Esophagus muscularis mucosa (tissue), 4 donors: ENCODE measurements around the gene SORCS2. TPM values are rescaled to one million over a fixed set of nuclear protein-coding genes. Genes with fewer than 3 reads are reported as not detected.

Experiments used
- DNase-seq: peaks from one replicate; pipeline ENCODE4 v3.0.0-alpha.2; 2017; ENCODE audit errors: extremely low spot score
- H3K27ac ChIP-seq, 4 donors: fragments of 200-600 bp; sonication (generic); replicated peaks in 1 of 4; 1 replicate in 3 of 4; 2 replicates in 1 of 4; pipeline ENCODE4 v1.5.1; 2016 to 2019; ENCODE audit warnings: mild to moderate bottlenecking in 1 of 4
- H3K27me3 ChIP-seq, 4 donors: fragments of 200-600 bp; sonication (generic); one replicate each; pipeline versions ENCODE4 v1.5.1 to v1.6.0; 2016 to 2019
- H3K36me3 ChIP-seq, 4 donors: fragments of 200-600 bp; sonication (generic); one replicate each; pipeline ENCODE4 v1.5.1; 2016 to 2019
- H3K4me1 ChIP-seq, 4 donors: fragments of 200-600 bp; sonication (generic); one replicate each; pipeline ENCODE4 v1.5.1; 2016 to 2019
- H3K4me3 ChIP-seq, 4 donors: fragments of 200-600 bp; sonication (generic); 1 replicate in 2 of 4; 2 replicates in 2 of 4; pipeline ENCODE4 v1.5.1; 2016 to 2019; ENCODE audit warnings: mild to moderate bottlenecking in 4 of 4, moderate library complexity in 1 of 4
- H3K9me3 ChIP-seq, 4 donors: fragments of 200-600 bp; sonication (generic); 1 replicate in 3 of 4; 2 replicates in 1 of 4; pipeline ENCODE4 v1.5.1; 2016 to 2019
- EP300 ChIP-seq: sonication (generic); formaldehyde crosslinking; IDR thresholded peaks from one replicate; pipeline ENCODE4 v1.6.1; 2017; ENCODE audit warnings: antibody characterized with exemption
- POLR2A ChIP-seq: fragments of 450-650 bp; IDR thresholded peaks from one replicate; pipeline ENCODE4 v1.6.1; 2017; ENCODE audit warnings: antibody characterized with exemption, moderate library complexity, mild to moderate bottlenecking, low read depth
- POLR2AphosphoS5 ChIP-seq, 2 donors: sonication (generic); formaldehyde crosslinking; IDR thresholded peaks; one replicate each; pipeline ENCODE4 v1.6.1; 2017; ENCODE audit warnings: antibody characterized with exemption in 2 of 2
- WGBS: methylation state at CpG from one replicate; pipeline ENCODE4 v1.1.5; 2018; 5-methylcytosine and 5-hydroxymethylcytosine counted together
- intact Hi-C: fragments of 100-400 bp; cut with DNase I; formaldehyde crosslinking; loops from one replicate; pipeline ENCODE4 v1.15.1; 2023
- total RNA-seq, 4 donors: library from RNA; depleted of rRNA; stranded (reverse); fragments of >200 nt; gene quantifications; one replicate each; pipeline versions ENCODE4 v1.1.0 to v1.2.1, GENCODE V29; 2016
- TF ChIP-seq, protein P1 (sequence below), 3 experiments: fragments of 200-600 bp in 2 of 3; fragments of 450-650 bp in 1 of 3; sonication (generic) in 2 of 3; IDR thresholded peaks; one replicate each; pipeline ENCODE4 v1.5.1; 2017 to 2019; ENCODE audit warnings: antibody characterized with exemption in 3 of 3, mild to moderate bottlenecking in 2 of 3, moderate library complexity in 1 of 3

SORCS2 gene
- total RNA-seq, 4 donors from 2014 or later = 3.3 to 10.1 (median 4.3) TPM

GRCh38 chr4:7342223-7343080 lies 150.1 kb downstream of the SORCS2 start:
- Histone ChIP-seq H3K27ac (no peak overlapping the region), H3K4me3 (no peak overlapping the region)
- 85% methylated on average over 21 of the region's 21 CpGs for WGBS

GRCh38 chr4:7343081-7343655 lies 150.8 kb downstream of the SORCS2 start:
- 88% methylated on average over 3 of the region's 19 CpGs for WGBS
- DNase-seq = no peak
- no peaks in the 10 kb centered on the region for H3K36me3 ChIP-seq
- intact Hi-C loops = no loop called here
- H3K27ac ChIP-seq = no peak overlapping the region
- TF ChIP-seq POLR2AphosphoS5 (IDR thresholded peaks at IDR 0.05) (no peak), EP300 (no peak), POLR2A (no peak)
- TF ChIP-seq, protein P1, sequence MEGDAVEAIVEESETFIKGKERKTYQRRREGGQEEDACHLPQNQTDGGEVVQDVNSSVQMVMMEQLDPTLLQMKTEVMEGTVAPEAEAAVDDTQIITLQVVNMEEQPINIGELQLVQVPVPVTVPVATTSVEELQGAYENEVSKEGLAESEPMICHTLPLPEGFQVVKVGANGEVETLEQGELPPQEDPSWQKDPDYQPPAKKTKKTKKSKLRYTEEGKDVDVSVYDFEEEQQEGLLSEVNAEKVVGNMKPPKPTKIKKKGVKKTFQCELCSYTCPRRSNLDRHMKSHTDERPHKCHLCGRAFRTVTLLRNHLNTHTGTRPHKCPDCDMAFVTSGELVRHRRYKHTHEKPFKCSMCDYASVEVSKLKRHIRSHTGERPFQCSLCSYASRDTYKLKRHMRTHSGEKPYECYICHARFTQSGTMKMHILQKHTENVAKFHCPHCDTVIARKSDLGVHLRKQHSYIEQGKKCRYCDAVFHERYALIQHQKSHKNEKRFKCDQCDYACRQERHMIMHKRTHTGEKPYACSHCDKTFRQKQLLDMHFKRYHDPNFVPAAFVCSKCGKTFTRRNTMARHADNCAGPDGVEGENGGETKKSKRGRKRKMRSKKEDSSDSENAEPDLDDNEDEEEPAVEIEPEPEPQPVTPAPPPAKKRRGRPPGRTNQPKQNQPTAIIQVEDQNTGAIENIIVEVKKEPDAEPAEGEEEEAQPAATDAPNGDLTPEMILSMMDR (IDR thresholded peaks at IDR 0.05) = no peak
- no peaks in the 10 kb centered on the region for H3K27me3 ChIP-seq
- H3K4me3 ChIP-seq = no peak overlapping the region
- H3K9me3 ChIP-seq = peaks cover 0 to 20% (median 9%) of the 10 kb centered on the region in 4 donors
- H3K4me1 ChIP-seq = no peaks in the 10 kb centered on the region

More at GRCh38 chr4:7342223-7343080, 150.1 kb downstream of the SORCS2 start:
- H3K27me3 ChIP-seq = no peaks in the 10 kb centered on the region
- H3K9me3 ChIP-seq = peaks cover 0 to 20% (median 9%) of the 10 kb centered on the region in 4 donors
- no peak for DNase-seq
- intact Hi-C loops = no loop called here
- no peaks in the 10 kb centered on the region for H3K4me1 ChIP-seq
- no peaks in the 10 kb centered on the region for H3K36me3 ChIP-seq
- TF ChIP-seq POLR2A (no peak), POLR2AphosphoS5 (IDR thresholded peaks at IDR 0.05) (no peak), EP300 (no peak)
- TF ChIP-seq, protein P1 (IDR thresholded peaks at IDR 0.05) = no peak

- Histone ChIP-seq H3K27ac (no peak overlapping the region), H3K27me3 (no peaks in the 10 kb centered on the region), H3K4me3 (no peak overlapping the region), H3K4me1 (no peaks in the 10 kb centered on the region), H3K9me3 (peaks cover 0 to 20% (median 9%) of the 10 kb centered on the region in 4 donors), H3K36me3 (no peaks in the 10 kb centered on the region)
- TF ChIP-seq POLR2A (no peak), EP300 (no peak), POLR2AphosphoS5 (IDR thresholded peaks at IDR 0.05) (no peak)
- TF ChIP-seq, protein P1 (IDR thresholded peaks at IDR 0.05) = no peak
- no peak for DNase-seq
- intact Hi-C loops = no loop called here
- 81% methylated on average over 5 of the region's 8 CpGs for WGBS
Measured at GRCh38 chr4:7343950-7344349, 151.6 kb downstream of the SORCS2 start.

GRCh38 chr4:7344636-7345155 lies 152.4 kb downstream of the SORCS2 start:
- TF ChIP-seq POLR2A (no peak), POLR2AphosphoS5 (IDR thresholded peaks at IDR 0.05) (no peak), EP300 (no peak)
- TF ChIP-seq, protein P1 (IDR thresholded peaks at IDR 0.05) = no peak
- H3K9me3 ChIP-seq = peaks cover 0 to 20% (median 7%) of the 10 kb centered on the region in 4 donors
- H3K27me3 ChIP-seq = no peaks in the 10 kb centered on the region
- H3K36me3 ChIP-seq = no peaks in the 10 kb centered on the region
- no peak for DNase-seq
- intact Hi-C loops = no loop called here
- H3K4me1 ChIP-seq = no peaks in the 10 kb centered on the region
- H3K4me3 ChIP-seq = no peak overlapping the region
- WGBS = 71% methylated on average over 10 of the region's 10 CpGs
- no peak overlapping the region for H3K27ac ChIP-seq
